ENCODE data around the gene SCARF2. TPM values are rescaled to one million over a fixed set of nuclear protein-coding genes. Genes with fewer than 3 reads are reported as not detected.

The SCARF2 gene
- total and polyA plus RNA-seq, 12 donors = 1.8 to 5.3 (median 3.3) TPM

GRCh38 chr22:20448630-20449029 lies 11.0 kb upstream of the SCARF2 start:
- WGBS, 2 donors = 93 to 95% methylated on average over 5 of the region's 5 CpGs
- Histone ChIP-seq H3K27ac (no peak overlapping the region), H3K36me3 (peaks cover 0 to 65% (median 10%) of the 10 kb centered on the region in 9 donors), H3K27me3 (no peaks in the 10 kb centered on the region), H3K4me1 (no peaks in the 10 kb centered on the region), H3K9me3 (no peaks in the 10 kb centered on the region), H3K4me3 (no peak overlapping the region)
- DNase-seq = no peak
- ATAC-seq = no peak
- no peak for TF ChIP-seq CTCF (IDR thresholded peaks at IDR 0.05)
- intact Hi-C loops (cut with DNase I) = no loop called here

GRCh38 chr22:20446383-20446970 lies 8.9 kb upstream of the SCARF2 start:
- intact Hi-C loops (cut with DNase I) = no loop called here
- 93 to 95% methylated on average over 21 of the region's 21 CpGs for WGBS, 2 donors
- ATAC-seq = no peak
- peaks cover 0 to 12% (median 0%) of the 10 kb centered on the region in 9 donors for H3K4me1 ChIP-seq
- H3K36me3 ChIP-seq = peaks cover 0 to 68% (median 10%) of the 10 kb centered on the region in 9 donors
- no peaks in the 10 kb centered on the region for H3K27me3 ChIP-seq
- no peaks in the 10 kb centered on the region for H3K9me3 ChIP-seq
- no peak for TF ChIP-seq CTCF (IDR thresholded peaks at IDR 0.05)
- H3K4me3 ChIP-seq = no peak overlapping the region
- no peak for DNase-seq
- H3K27ac ChIP-seq = no peak overlapping the region

- 95 to 97% methylated on average over 4 of the region's 4 CpGs for WGBS, 2 donors
- Histone ChIP-seq H3K36me3 (peaks cover 0 to 51% (median 10%) of the 10 kb centered on the region in 9 donors), H3K4me3 (no peak overlapping the region), H3K4me1 (peaks cover 0 to 15% (median 0%) of the 10 kb centered on the region in 9 donors), H3K27me3 (peaks cover 0 to 1% (median 0%) of the 10 kb centered on the region in 7 donors), H3K9me3 (no peaks in the 10 kb centered on the region), H3K27ac (no peak overlapping the region)
- DNase-seq (no peak), ATAC-seq (no peak)
- TF ChIP-seq CTCF (IDR thresholded peaks at IDR 0.05) = no peak
- intact Hi-C loops (cut with DNase I) = no loop called here
Observed at GRCh38 chr22:20444325-20444724, 6.7 kb upstream of the SCARF2 start.

- Histone ChIP-seq H3K4me3 (no peak overlapping the region), H3K36me3 (peaks cover 0 to 51% (median 10%) of the 10 kb centered on the region in 9 donors), H3K27ac (peak overlapping the region in 2 of 10 donors; percentile 20 to 42), H3K4me1 (peaks cover 0 to 28% (median 12%) of the 10 kb centered on the region in 9 donors), H3K9me3 (no peaks in the 10 kb centered on the region), H3K27me3 (peaks cover 0 to 17% (median 0%) of the 10 kb centered on the region in 7 donors)
- DNase-seq (no peak), ATAC-seq (no peak)
- 70 to 79% methylated on average over 7 of the region's 7 CpGs for WGBS, 2 donors
- intact Hi-C loops (cut with DNase I) = no loop called here
- no peak for TF ChIP-seq CTCF (IDR thresholded peaks at IDR 0.05)
Observed at GRCh38 chr22:20442485-20443284, 5.1 kb upstream of the SCARF2 start.

Data from heart right ventricle (tissue), 16 donors.